ENCODE data around the gene MED9.
A peak's percentile ranks its signal among the peaks of the same experiment; 100 is the strongest.
"Not testable (repeated sequence)": the region's sequence is repeated elsewhere in the genome, so short reads cannot be mapped to it uniquely, and the experiment has no call there.

The MED9 gene

GRCh38 chr17:17476865-17477467 lies at the start of gene MED9:
TSS of gene MED9 (plus strand) at chr17:17477000. CDS start at chr17:17477042, 42 bp downstream.
- peak; percentile 75 for DNase-seq (ENCODE audit: low read depth)

DNA sequence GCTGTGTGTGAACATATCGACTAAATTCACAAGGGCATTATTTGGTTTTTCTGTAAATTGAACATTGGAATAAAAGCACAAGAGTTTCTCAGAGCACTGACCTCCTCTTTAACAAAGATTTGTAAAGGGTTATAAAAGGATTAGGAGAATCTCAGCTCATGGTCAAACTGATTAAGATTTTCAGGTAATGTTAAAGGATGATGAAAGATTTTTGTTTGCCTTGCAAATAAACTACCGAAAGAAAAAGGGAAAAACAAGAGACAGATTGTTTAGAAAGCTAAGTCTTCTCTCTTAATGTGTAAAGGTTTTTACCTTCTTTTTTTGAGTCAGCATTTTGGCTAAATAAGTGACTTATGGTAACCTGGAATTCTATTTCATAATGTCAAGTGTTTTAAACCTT lies 47.6 kb upstream of the MED9 start:
- no peak for DNase-seq (ENCODE audit: low read depth)

- DNase-seq (ENCODE audit: low read depth), result not testable (repeated sequence)
Measured at GRCh38 chr17:17430924-17431323, 45.9 kb upstream of the MED9 start.

- DNase-seq (ENCODE audit: low read depth), result no peak
Measured at GRCh38 chr17:17431605-17432004, 45.2 kb upstream of the MED9 start.

- DNase-seq (ENCODE audit: low read depth), result no peak
Measured at GRCh38 chr17:17433000-17433703, 43.6 kb upstream of the MED9 start.

- DNase-seq (ENCODE audit: low read depth), result no peak
Measured at GRCh38 chr17:17434477-17434876, 42.3 kb upstream of the MED9 start.

DNA sequence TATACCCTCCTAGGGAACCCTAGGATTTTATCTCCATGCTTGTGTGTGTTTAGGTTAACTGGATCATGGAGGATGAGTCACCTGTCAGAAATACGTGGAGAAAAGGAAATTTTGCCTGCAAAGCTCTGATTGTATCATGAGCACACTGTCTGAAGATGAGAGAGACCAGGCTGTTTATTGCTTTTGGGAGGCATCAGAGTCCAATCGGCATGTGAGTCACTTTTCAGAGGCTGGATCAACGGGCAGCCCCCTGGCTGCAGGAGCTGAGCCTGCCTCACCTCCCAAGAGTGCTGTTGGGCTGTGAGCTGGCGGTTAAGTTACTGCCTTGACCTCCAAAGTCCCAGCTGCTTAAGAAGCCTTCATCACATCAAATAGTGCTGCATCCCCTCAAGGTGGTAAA lies 41.5 kb upstream of the MED9 start:
- no peak for DNase-seq (ENCODE audit: low read depth)

GRCh38 chr17:17437461-17437860 lies 39.3 kb upstream of the MED9 start:
- DNase-seq (ENCODE audit: low read depth), result no peak

DNA sequence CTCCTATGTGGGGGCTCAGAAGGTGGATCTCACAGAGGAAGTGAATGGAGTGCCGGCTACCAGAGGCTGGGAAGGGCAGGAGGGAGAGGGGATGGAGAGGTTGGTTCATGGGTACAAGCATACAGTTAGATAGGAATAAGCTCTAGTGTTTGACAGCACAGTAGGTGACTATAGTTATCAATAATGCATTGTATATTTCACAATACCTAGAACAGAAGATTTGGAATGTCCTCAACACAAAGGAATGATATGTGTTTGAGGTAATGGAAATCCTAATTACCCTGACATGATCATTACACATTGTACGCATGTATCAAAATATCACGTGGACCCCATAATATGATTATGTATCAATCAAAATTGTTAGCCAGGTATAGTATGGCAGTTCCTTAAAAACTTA lies 38.9 kb upstream of the MED9 start:
- no peak for DNase-seq (ENCODE audit: low read depth)

- DNase-seq (ENCODE audit: low read depth), result no peak
Measured at GRCh38 chr17:17440010-17440843, 36.6 kb upstream of the MED9 start.

DNA sequence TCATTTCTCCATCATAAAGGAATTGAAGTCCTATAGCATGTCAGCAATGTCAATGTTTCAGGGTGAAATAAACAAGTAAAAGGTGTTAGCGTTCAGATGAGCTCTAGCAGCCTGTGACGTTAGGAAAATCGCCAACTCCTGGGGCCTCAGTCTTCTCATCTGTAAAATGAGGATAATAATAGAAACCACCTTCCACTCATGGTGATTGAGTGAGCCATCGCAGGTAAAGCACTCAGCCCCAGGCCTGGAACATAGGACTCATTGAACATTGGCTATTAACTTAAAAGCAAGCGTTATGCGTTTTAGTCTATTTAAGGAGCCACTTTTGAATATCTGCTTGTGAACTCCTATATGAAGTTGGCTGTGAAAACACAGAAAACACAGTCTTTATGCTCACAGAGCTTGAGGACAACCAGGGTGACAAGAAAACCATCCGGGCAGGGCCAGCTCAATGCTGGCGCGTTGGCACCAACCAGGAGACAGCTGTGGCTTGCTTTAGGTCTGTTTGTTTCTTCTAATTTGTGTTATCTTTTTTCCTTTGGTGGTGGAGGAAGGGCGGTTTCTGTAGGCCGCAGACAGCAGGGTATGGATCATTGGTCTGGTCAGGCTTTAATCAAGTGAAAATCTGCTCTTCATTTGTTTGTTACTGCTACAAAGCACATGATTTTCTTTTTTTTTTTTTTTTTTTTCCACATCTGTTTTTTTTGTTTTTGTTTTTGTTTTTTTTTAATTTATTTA lies 35.7 kb upstream of the MED9 start:
- no peak for DNase-seq (ENCODE audit: low read depth)

- DNase-seq (ENCODE audit: low read depth), result no peak
Measured at GRCh38 chr17:17443173-17443572, 33.6 kb upstream of the MED9 start.

- no peak for DNase-seq (ENCODE audit: low read depth)
Measured at GRCh38 chr17:17445296-17445924, 31.4 kb upstream of the MED9 start.

DNA sequence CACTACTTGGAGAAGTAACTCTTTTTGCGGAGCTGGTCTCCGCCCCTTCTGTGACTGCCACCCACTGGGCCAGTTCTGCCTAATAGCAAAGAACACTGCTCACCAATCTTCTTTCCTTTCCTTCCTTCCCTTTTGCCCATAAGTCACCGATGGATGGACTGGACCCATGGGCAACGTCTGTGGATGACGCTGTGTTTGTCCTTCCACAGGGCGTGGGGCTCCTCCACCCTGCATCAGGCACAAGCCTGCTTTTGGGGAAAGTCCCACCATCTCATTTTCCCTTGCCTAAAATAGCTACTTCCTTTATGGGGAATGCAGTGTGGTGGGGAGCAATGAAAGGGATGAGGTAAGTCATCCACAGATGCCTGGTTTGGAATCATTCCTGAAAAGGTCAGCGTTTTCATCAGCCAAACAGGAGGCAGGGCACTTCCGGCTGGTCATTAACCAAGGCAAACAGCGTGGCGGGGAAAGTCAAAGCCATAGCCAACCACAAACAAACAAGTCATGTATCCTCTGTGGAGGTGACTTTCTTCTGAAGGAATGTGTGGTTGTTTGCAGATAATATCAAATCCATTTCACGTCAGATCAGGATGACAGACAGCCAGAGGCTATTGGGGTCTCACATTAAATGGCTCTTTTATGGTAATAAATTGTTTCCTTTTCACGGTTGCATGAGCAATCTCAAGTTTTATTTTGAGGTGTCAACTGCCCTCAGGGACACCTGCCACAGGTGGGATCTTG lies 30.7 kb upstream of the MED9 start:
- peak; percentile 26 for DNase-seq (ENCODE audit: low read depth)

DNA sequence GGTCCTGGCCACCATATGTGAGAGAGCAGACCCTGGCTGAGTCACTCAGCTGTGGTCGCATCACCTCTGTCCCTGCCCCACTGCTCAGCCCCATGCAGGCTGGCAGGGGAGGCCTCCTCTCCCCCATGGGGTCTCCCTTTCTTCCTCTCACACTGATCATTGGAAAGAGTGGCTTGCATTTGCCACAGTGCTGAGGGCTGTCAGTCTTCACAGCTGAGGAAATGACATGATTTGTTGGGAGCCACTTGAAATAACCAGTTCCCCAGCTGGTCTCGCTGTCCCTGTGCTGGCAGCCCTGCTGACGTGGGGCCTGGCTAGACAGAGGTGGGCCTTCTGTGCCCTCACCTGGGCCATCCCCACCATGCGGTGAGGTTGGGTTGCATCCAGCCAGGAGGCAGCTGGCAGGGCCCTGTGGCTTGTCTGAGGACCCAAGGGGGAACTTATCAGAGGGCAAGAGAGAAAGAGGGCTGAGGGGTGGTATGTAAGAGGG lies 30.1 kb upstream of the MED9 start:
- no peak for DNase-seq (ENCODE audit: low read depth)

DNA sequence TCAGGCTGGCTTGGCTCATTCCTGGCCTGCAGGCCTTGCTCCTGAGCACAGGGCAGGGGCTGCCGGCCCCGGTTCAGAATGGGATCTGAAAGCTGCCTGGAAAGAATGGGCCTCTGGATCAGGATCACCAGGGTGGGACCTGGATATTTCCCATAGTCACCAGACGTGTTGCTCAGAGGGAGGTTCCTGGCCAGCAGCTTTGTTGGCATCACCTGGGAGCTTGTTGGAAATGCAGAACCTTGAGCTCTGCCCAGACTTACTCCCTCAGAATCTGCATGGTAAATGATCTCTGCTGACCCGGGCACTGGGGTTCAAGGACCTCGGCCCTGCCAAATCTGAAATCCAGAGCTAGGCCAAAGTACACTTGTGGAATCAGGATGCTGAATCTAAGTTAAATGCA lies 29.5 kb upstream of the MED9 start:
- no peak for DNase-seq (ENCODE audit: low read depth)

- no peak for DNase-seq (ENCODE audit: low read depth)
Measured at GRCh38 chr17:17448076-17448475, 28.7 kb upstream of the MED9 start.

GRCh38 chr17:17448723-17449122 lies 28.1 kb upstream of the MED9 start:
- DNase-seq (ENCODE audit: low read depth), result no peak

DNA sequence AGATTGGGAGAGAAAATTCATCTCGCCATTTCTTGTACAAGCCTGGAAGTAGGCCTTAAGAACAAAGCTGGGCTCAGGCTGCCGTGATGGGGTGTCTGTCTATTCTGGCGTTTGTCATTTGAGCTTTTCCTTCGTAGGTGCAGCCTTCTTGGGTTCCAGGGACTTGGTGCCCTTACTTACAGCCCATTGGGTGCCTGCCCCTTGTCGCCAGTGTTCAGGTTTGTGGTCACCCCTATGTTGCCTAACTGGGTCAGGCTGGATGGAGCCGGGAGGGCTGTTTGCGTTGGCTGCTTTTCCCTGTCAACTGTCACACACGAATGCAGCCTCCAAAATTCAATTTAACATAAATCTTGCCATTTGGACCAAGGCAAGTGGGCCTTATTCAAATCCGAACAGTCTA lies 23.7 kb upstream of the MED9 start:
- DNase-seq (ENCODE audit: low read depth), result no peak

- DNase-seq (ENCODE audit: low read depth), result no peak
Measured at GRCh38 chr17:17454276-17454675, 22.5 kb upstream of the MED9 start.

DNA sequence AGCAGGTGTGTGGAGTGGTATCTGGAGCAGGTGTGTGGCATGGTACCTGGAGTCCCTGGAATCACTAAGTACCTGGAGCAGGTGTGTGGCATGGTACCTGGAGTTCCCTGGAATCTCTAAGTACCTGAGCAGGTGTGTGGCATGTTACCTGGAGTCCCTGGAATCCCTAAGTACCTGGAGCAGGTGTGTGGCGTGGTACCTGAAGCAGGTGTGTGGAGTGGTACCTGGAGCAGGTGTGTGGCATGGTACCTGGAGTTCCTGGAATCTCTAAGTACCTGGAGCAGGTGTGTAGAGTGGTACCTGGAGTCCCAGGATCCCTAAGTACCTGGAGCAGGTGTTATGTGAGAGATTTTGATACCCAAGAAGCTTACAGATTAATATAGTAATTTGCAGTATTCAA lies 22.1 kb upstream of the MED9 start:
- not testable (repeated sequence) for DNase-seq (ENCODE audit: low read depth)
